ENCODE measurements around the gene KRT5. TPM values are rescaled to one million over a fixed set of nuclear protein-coding genes. Genes with fewer than 3 reads are reported as not detected.

The KRT5 gene
- total and polyA plus RNA-seq, 10 of the 15 experiments (the other 5 are each of a cell fraction or from before 2014, with no cell fraction given), result 1.6 TPM; not detected in 9

- POLR2A ChIA-PET, result no interaction called here
- DNase-seq (ENCODE audit: low read depth, low spot score) (no peak), FAIRE-seq (no peak), ATAC-seq (no peak)
- Histone ChIP-seq H3K36me3 (ENCODE audit: control insufficient read depth in 2 of 2, insufficient read depth in 2 of 2, low read length in 1 of 2) (no peaks in the 10 kb centered on the region), H3K4me2 (ENCODE audit: control insufficient read depth, insufficient read depth) (no peak within 1 kb of the TSS), H3K9me3 (replicated peaks; ENCODE audit: control insufficient read depth, insufficient read depth, low read length) (no peaks in the 10 kb centered on the region), H2AFZ (ENCODE audit: control insufficient read depth, low read depth, low read length) (no peak within 1 kb of the TSS), H3K27ac (ENCODE audit: control insufficient read depth, insufficient read depth) (no peak within 1 kb of the TSS), H3K9ac (ENCODE audit: control insufficient read depth, insufficient read depth, low read length) (no peak within 1 kb of the TSS), H3K79me2 (ENCODE audit: control insufficient read depth, insufficient read depth, low read length) (no peaks in the 10 kb centered on the region), H3K27me3 (replicated peaks in 1 of 2; ENCODE audit: control insufficient read depth in 2 of 2, insufficient read depth in 2 of 2, low read length in 1 of 2) (no peaks in the 10 kb centered on the region; a peak in 1 of 4 replicates), H4K20me1 (ENCODE audit: control insufficient read depth, insufficient read depth) (no peaks in the 10 kb centered on the region), H3K4me3 (no peak within 1 kb of the TSS), H3K4me1 (ENCODE audit: control insufficient read depth, insufficient read depth, low read length) (no peaks in the 10 kb centered on the region)
- SMC1A ChIA-PET (ENCODE audit: uncharacterized antibody, unreplicated experiment), result no interaction called here
- intact Hi-C loops (cut with micrococcal nuclease; ENCODE audit: unreplicated experiment) (no loop called here), in situ Hi-C loops (cut with MboI) (no loop called here)
- no TSS peak for BruUV-seq (replicated peaks)
- TF ChIP-seq ZNF24 (IDR thresholded peaks at IDR 0.05) (no peak), IRF3 (IDR thresholded peaks at IDR 0.05) (no peak), POU2F2 (IDR thresholded peaks at IDR 0.05; ENCODE audit: borderline replicate concordance, low read depth, low read length) (no peak), PRDM15 (CRISPR knock-in tag; IDR thresholded peaks at IDR 0.05) (no peak)
- CTCF ChIA-PET, result no interaction called here
- RAD21 ChIA-PET (ENCODE audit: unreplicated experiment), result no interaction called here
- WGBS (ENCODE audit: insufficient coverage, insufficient replicate concordance, low lambda C conversion rate, missing lambda C conversion rate), result 32% methylated on average over 4 of the region's 4 CpGs
Observed at GRCh38 chr12:52473768-52474167, 46.4 kb downstream of the KRT5 start, which contains the start of gene KRT6C. TSS of gene KRT6C (minus strand) at chr12:52473805. CDS start at chr12:52473737, 68 bp downstream.

Data from GM12878 (cell line).